Measurements from ENCODE around the gene PEAR1.
A peak's percentile ranks its signal among the peaks of the same experiment; 100 is the strongest.

Gene PEAR1

DNA sequence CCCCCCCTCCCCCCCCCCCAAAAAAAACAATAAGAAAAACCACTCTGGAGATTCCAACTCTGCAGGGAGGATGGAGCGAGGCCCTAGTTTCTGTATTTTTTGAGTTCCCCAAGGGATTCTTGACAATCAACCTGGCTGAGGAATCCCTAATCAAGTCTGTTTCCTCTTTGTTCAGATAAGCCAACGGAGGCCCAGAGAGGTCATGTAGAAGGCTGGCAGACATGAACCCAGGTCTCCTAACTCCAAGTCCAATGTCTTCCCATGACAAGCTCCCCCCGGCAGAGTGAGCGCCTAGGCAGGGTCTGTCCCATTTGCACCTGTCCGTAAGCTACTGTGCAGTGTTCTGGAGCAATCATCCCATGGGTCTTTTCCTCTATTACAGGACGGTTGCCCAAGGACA lies 66.4 kb downstream of the PEAR1 start:
- Mint-ChIP-seq H3K4me3 (no peak overlapping the region), H3K4me1 (peaks cover 41% of the 10 kb centered on the region), H3K27me3 (no peaks in the 10 kb centered on the region), H3K9me3 (no peaks in the 10 kb centered on the region), H3K27ac (no peak overlapping the region)
- no peak for DNase-seq
- no peak for ATAC-seq

DNA sequence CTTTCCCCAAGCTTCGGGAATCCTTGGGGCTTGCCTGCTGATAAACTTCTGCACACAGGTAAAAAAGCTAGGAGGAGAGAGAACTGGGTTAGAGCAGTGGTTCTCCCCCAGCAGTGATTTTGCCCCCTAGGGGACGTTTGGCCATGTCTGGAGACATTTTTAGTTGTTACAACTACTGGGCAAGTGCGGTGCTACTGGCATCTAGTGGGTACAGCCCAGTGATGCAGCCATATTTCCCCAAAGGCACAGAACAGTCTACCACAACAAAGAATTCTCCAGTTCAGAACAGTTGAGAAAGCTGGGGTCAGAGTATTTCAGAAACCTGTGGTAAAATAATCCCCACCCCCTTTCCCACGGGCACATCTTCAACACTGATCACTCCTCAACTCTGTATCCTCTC lies 68.2 kb downstream of the PEAR1 start:
- DNase-seq: peak; percentile 33 to 49
- Mint-ChIP-seq H3K4me1 (peaks cover 41% of the 10 kb centered on the region), H3K27me3 (no peaks in the 10 kb centered on the region), H3K4me3 (no peak overlapping the region), H3K9me3 (no peaks in the 10 kb centered on the region), H3K27ac (no peak overlapping the region)
- peak; percentile 89 for ATAC-seq

DNA sequence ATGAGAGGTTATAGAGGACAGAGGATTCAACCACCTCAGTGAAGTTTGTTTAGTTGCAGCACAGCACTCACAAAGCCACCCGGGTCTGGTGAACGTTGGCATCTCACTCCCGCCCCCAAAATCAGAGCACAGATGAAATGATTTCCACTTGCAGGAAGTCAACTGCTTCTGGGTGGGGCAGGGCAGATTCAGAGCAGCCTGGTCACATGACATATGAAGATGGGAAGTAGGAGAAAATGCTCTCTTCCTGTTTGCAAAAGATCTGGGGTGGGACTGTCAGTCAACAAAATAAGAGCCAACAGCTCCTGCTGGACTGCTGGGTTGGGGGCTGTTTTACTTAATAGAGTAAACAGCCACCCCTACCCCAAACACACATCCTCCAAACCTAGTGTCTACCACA lies 70.1 kb downstream of the PEAR1 start:
- peak overlapping the region; percentile 29 to 91 for H3K27ac Mint-ChIP-seq
- DNase-seq: peak; percentile 12 to 31
- peaks cover 35% of the 10 kb centered on the region for H3K4me1 Mint-ChIP-seq
- no peaks in the 10 kb centered on the region for H3K9me3 Mint-ChIP-seq
- ATAC-seq: peak; percentile 77
- peak overlapping the region; percentile 58 to 62 for H3K4me3 Mint-ChIP-seq
- no peaks in the 10 kb centered on the region for H3K27me3 Mint-ChIP-seq

DNA sequence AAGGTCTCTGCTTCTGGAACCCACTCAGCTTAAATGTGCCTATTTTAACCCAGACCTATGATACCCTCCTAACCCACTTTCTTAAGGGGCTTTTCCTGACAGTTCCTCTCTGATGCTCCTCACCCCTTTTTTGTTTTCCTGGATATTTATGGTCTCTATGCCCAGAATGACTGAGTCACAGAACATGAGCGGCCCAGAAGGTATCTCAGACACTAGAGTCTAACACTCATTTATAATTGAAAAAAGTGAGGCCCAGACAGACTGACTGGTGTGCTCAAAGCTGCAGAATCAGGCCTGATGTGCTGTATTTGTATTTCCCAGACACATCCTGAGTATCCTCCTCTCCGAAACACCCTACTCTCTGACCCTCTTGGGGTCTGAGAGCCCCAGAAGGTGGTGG lies 70.9 kb downstream of the PEAR1 start:
- Mint-ChIP-seq H3K27me3 (no peaks in the 10 kb centered on the region), H3K9me3 (no peaks in the 10 kb centered on the region), H3K4me3 (no peak overlapping the region), H3K27ac (no peak overlapping the region), H3K4me1 (peaks cover 35% of the 10 kb centered on the region)
- ATAC-seq (no peak), DNase-seq (no peak)
